ENCODE data around the gene HYDIN. TPM values are rescaled to one million over a fixed set of nuclear protein-coding genes. Genes with fewer than 3 reads are reported as not detected.

Gene HYDIN
- total and polyA plus RNA-seq, 4 donors = 14.6 to 29.6 (median 16.2) TPM

DNA sequence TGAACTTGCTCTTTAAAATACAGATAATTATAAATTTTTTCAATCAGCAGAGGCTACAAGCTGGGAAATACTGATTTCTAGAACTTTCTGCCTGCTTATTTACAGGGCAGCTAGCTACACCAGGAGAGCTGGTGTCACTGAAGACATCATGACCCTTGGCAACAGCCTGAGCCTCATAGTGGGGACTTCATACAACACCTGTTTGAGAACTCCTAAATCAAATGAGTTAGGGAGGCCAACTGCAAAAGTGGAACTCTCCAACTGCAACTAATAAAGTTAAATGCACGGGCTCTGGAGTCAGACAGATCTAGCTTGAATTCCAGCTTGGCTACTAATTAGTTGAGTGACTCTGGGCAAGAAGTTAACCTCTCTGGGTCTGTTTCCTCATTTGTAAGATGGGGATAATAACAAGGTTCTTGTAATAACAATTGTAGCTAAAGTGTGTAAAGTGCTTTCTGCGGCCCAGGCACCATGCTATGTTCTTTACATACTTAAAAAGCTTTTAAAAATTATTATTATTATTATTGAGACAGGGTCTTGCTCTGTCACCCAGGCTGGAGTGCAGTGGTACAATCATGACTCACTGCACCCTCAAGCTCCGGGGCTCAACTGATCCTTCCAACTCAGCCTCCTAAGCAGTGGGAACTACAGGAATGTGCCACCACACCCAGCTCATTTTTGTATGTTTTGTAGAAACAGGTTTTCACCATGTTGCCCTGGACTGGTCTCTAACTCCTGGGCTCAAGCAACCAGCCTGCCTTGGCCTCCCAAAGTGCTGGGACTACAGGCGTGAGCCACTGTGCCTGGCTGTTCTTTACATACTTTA is 462.9 kb downstream of the HYDIN start:
- H3K27me3 ChIP-seq (ENCODE audit: control insufficient read depth, insufficient read depth, low read length) = no peaks in the 10 kb centered on the region
- no peak overlapping the region for H3K4me3 ChIP-seq (ENCODE audit: low read depth, low read length)
- H3K9me3 ChIP-seq (ENCODE audit: control insufficient read depth, insufficient read depth, low read length) = no peaks in the 10 kb centered on the region
- H3K27ac ChIP-seq (ENCODE audit: low read depth, low read length) = no peak overlapping the region
- H3K4me1 ChIP-seq (ENCODE audit: control insufficient read depth, insufficient read depth, low read length) = peaks cover 28% of the 10 kb centered on the region
- DNase-seq (ENCODE audit: low read depth in 4 of 6, low spot score in 6 of 6) = no peak
- WGBS (ENCODE audit: insufficient coverage) = no CpG with 5 or more reads among the region's 4 CpGs
- H3K36me3 ChIP-seq (ENCODE audit: control insufficient read depth, insufficient read depth, low read length) = peaks cover 61% of the 10 kb centered on the region

DNA sequence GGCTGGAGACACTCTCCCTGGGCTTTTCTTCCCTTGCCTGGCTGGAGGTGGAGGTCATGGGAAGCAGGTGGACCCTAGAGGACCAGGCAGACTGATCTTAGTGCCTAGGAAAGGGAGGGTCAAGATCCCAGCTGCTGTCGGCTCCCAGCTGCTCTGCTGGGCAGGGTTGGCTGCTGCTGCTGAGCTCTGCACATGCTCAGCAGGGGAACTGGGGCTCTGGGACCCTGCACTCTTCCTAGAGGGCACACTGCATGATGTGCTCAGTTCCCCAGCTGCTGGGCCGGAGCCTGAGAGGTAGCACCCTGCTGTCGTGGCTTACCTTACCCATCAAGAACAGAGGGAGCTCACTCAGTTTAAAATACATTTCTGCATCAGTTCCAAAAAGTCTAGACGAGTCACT is 463.9 kb downstream of the HYDIN start:
- 80% methylated on average over 3 of the region's 4 CpGs for WGBS (ENCODE audit: insufficient coverage)
- DNase-seq (ENCODE audit: low read depth in 4 of 6, low spot score in 6 of 6) = no peak
- no peaks in the 10 kb centered on the region for H3K9me3 ChIP-seq (ENCODE audit: control insufficient read depth, insufficient read depth, low read length)
- H3K4me3 ChIP-seq (ENCODE audit: low read depth, low read length) = no peak overlapping the region
- peaks cover 65% of the 10 kb centered on the region for H3K36me3 ChIP-seq (ENCODE audit: control insufficient read depth, insufficient read depth, low read length)
- peaks cover 37% of the 10 kb centered on the region for H3K4me1 ChIP-seq (ENCODE audit: control insufficient read depth, insufficient read depth, low read length)
- H3K27me3 ChIP-seq (ENCODE audit: control insufficient read depth, insufficient read depth, low read length) = no peaks in the 10 kb centered on the region
- H3K27ac ChIP-seq (ENCODE audit: low read depth, low read length) = no peak overlapping the region

DNA sequence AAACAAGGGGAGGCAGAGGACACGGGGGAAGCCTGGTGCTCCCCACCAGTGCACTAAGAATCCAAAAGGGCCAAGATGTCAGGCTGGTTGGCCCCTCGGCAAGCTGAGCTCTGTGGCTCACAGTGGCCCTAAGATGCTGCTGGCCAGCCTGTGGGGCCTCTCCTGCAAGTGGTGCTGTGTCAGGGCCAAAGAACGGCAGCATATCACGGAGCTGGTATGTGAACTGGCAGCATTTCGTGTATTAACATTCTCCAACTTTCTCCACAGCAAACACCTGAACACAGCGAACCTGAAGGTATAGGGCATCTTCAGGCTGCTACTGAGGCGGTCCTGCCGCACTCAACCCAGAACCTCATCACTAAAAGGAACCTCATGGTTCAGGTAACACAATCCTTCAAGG is 464.3 kb downstream of the HYDIN start:
- WGBS (ENCODE audit: insufficient coverage) = 93% methylated on average over 8 of the region's 8 CpGs
- no peaks in the 10 kb centered on the region for H3K27me3 ChIP-seq (ENCODE audit: control insufficient read depth, insufficient read depth, low read length)
- peaks cover 66% of the 10 kb centered on the region for H3K36me3 ChIP-seq (ENCODE audit: control insufficient read depth, insufficient read depth, low read length)
- H3K27ac ChIP-seq (ENCODE audit: low read depth, low read length) = no peak overlapping the region
- H3K4me3 ChIP-seq (ENCODE audit: low read depth, low read length) = no peak overlapping the region
- peaks cover 41% of the 10 kb centered on the region for H3K4me1 ChIP-seq (ENCODE audit: control insufficient read depth, insufficient read depth, low read length)
- no peak for DNase-seq (ENCODE audit: low read depth in 4 of 6, low spot score in 6 of 6)
- no peaks in the 10 kb centered on the region for H3K9me3 ChIP-seq (ENCODE audit: control insufficient read depth, insufficient read depth, low read length)

DNA sequence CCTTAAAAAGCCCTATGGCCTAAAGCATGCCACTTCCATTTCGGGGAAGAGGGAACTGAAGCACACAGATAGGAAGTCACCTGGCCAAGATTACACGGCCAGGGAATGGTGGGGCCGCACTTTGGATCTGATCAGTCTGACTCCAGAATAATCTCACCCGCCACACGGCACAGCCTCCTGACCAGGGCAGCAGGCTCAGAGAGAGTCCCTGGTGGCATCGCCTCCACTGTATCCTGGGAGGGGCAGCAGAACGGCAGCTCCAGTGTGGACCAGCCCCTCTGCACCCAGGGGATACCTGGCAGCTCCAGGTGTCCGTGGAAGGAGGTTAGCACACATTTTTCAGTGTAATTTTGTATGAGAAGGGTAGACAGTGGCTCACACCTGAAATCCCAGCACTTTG is 465.0 kb downstream of the HYDIN start:
- Histone ChIP-seq H3K9me3 (ENCODE audit: control insufficient read depth, insufficient read depth, low read length) (no peaks in the 10 kb centered on the region), H3K4me1 (ENCODE audit: control insufficient read depth, insufficient read depth, low read length) (peaks cover 41% of the 10 kb centered on the region), H3K27ac (ENCODE audit: low read depth, low read length) (no peak overlapping the region), H3K36me3 (ENCODE audit: control insufficient read depth, insufficient read depth, low read length) (peaks cover 69% of the 10 kb centered on the region), H3K27me3 (ENCODE audit: control insufficient read depth, insufficient read depth, low read length) (no peaks in the 10 kb centered on the region), H3K4me3 (ENCODE audit: low read depth, low read length) (no peak overlapping the region)
- WGBS (ENCODE audit: insufficient coverage) = 77% methylated on average over 8 of the region's 8 CpGs
- DNase-seq (ENCODE audit: low read depth in 4 of 6, low spot score in 6 of 6) = no peak

DNA sequence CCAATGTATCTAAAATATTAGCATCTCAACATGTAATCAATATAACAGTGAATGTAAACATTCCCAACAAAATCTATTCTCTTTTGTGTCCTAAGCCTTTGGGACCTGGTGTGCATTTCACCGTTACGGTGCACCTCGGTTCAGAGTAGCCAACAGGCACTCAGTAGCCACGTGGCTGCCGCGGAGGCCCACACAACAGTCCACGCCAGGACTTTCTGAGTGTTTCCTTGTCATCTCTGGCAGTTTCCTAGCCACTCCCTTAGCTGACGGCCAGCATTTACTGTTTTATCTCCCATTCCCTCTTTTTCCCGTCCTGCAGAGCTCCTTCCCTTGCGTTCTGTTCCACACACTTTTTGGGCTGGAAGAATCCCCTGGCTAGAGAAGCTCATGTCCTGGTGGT is 465.9 kb downstream of the HYDIN start:
- Histone ChIP-seq H3K27ac (ENCODE audit: low read depth, low read length) (no peak overlapping the region), H3K4me1 (ENCODE audit: control insufficient read depth, insufficient read depth, low read length) (peaks cover 41% of the 10 kb centered on the region), H3K36me3 (ENCODE audit: control insufficient read depth, insufficient read depth, low read length) (peaks cover 64% of the 10 kb centered on the region), H3K4me3 (ENCODE audit: low read depth, low read length) (no peak overlapping the region), H3K27me3 (ENCODE audit: control insufficient read depth, insufficient read depth, low read length) (no peaks in the 10 kb centered on the region), H3K9me3 (ENCODE audit: control insufficient read depth, insufficient read depth, low read length) (no peaks in the 10 kb centered on the region)
- WGBS (ENCODE audit: insufficient coverage) = 81% methylated on average over 9 of the region's 10 CpGs
- no peak for DNase-seq (ENCODE audit: low read depth in 4 of 6, low spot score in 6 of 6)

DNA sequence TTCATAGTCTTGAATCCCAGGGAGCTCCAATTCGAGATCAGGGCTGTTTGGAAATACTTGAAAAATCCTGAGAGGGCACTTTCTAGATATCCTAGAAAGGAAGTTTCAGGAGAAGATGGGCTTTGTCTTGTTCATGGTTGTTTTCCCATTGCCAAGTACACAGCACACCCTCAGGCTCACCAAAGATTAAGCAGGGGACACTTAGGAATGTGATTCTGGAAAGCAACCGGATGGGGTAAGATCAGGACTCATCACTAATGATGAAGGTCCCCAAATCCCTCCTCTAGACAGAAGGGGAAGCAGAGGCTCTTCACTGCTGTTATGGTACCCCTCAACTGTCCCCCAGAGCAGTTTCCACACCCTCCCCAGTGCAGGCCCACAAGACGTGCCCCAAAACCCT is 470.3 kb downstream of the HYDIN start:
- no peaks in the 10 kb centered on the region for H3K9me3 ChIP-seq (ENCODE audit: control insufficient read depth, insufficient read depth, low read length)
- H3K27ac ChIP-seq (ENCODE audit: low read depth, low read length) = peak overlapping the region; percentile 68
- WGBS (ENCODE audit: insufficient coverage) = 42% methylated on average over 1 of the region's 3 CpGs
- no peaks in the 10 kb centered on the region for H3K27me3 ChIP-seq (ENCODE audit: control insufficient read depth, insufficient read depth, low read length)
- H3K4me3 ChIP-seq (ENCODE audit: low read depth, low read length) = no peak overlapping the region
- H3K36me3 ChIP-seq (ENCODE audit: control insufficient read depth, insufficient read depth, low read length) = peaks cover 73% of the 10 kb centered on the region
- DNase-seq (ENCODE audit: low read depth in 4 of 6, low spot score in 6 of 6) = no peak
- peaks cover 65% of the 10 kb centered on the region for H3K4me1 ChIP-seq (ENCODE audit: control insufficient read depth, insufficient read depth, low read length)

DNA sequence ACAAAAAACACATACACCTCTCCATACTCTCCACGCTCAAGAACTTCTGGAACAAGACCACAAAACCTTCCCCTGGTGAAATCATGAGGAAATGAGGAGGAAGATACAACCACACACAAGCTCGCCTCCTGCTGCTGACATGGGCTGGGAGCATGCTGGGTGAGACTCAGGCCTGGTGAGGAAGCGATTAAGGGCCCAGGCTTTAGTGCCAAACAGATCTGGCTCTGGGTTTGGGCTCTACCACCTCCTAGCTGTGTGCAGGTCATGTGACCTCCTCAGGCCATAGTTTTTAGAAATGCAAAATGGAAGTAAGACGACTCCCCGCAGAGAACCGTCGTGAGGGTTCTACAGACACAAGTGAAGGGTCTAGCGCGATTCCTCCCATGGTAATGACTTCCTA is 470.9 kb downstream of the HYDIN start:
- no peak for DNase-seq (ENCODE audit: low read depth in 4 of 6, low spot score in 6 of 6)
- H3K9me3 ChIP-seq (ENCODE audit: control insufficient read depth, insufficient read depth, low read length) = no peaks in the 10 kb centered on the region
- no peak overlapping the region for H3K4me3 ChIP-seq (ENCODE audit: low read depth, low read length)
- 57% methylated on average over 1 of the region's 9 CpGs for WGBS (ENCODE audit: insufficient coverage)
- H3K27me3 ChIP-seq (ENCODE audit: control insufficient read depth, insufficient read depth, low read length) = no peaks in the 10 kb centered on the region
- H3K4me1 ChIP-seq (ENCODE audit: control insufficient read depth, insufficient read depth, low read length) = peaks cover 66% of the 10 kb centered on the region
- H3K36me3 ChIP-seq (ENCODE audit: control insufficient read depth, insufficient read depth, low read length) = peaks cover 73% of the 10 kb centered on the region
- peak overlapping the region; percentile 68 for H3K27ac ChIP-seq (ENCODE audit: low read depth, low read length)

DNA sequence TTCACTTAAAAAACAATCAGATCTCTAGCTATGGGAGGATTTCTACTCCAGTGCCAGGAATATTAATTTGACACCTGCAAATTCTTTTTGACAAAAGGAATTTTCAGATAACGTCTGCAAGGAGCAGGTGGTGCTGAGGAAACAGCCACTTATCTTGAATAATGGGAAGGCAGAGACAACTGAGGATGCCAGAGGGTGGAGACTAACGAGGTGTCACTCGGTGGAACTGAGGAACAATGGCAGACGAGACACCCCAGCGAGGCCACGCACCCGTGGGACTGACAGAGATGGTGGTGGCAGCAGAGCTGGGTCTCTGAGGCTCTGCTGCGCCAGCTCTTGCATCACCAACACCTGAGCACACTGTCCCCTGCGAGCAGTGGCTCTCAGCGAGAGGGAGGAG is 471.7 kb downstream of the HYDIN start:
- Histone ChIP-seq H3K36me3 (ENCODE audit: control insufficient read depth, insufficient read depth, low read length) (peaks cover 79% of the 10 kb centered on the region), H3K27me3 (ENCODE audit: control insufficient read depth, insufficient read depth, low read length) (no peaks in the 10 kb centered on the region), H3K4me1 (ENCODE audit: control insufficient read depth, insufficient read depth, low read length) (peaks cover 75% of the 10 kb centered on the region), H3K27ac (ENCODE audit: low read depth, low read length) (no peak overlapping the region), H3K9me3 (ENCODE audit: control insufficient read depth, insufficient read depth, low read length) (no peaks in the 10 kb centered on the region), H3K4me3 (ENCODE audit: low read depth, low read length) (no peak overlapping the region)
- no peak for DNase-seq (ENCODE audit: low read depth in 4 of 6, low spot score in 6 of 6)
- 72% methylated on average over 7 of the region's 10 CpGs for WGBS (ENCODE audit: insufficient coverage)
